ENCODE results near the gene ATAD3B.
"Not testable (repeated sequence)": the region's sequence is repeated elsewhere in the genome, so short reads cannot be mapped to it uniquely, and the experiment has no call there.

Gene ATAD3B

GRCh38 chr1:1452882-1453281 lies 18.7 kb upstream of the ATAD3B start:
- TF ChIP-seq Cebpa-rat (IDR thresholded peaks at IDR 0.05): no peak
- no peak overlapping the region for H3K9ac ChIP-seq

GRCh38 chr1:1454286-1455056 lies 17.1 kb upstream of the ATAD3B start:
- not testable (repeated sequence) for H4K20me1 ChIP-seq; H3K36me3 ChIP-seq; H3K27me3 ChIP-seq; H3K9ac ChIP-seq; H3K4me3 ChIP-seq; H3K9me3 ChIP-seq (replicated peaks in 1 of 11); H3K27ac ChIP-seq
- peaks cover 0 to 14% (median 0%) of the 10 kb centered on the region in 10 experiments; a peak in 8 of 20 replicates for H3K4me1 ChIP-seq
- H3K4me2 ChIP-seq: peak overlapping the region in 1 of 11 experiments; percentile 15; a peak in 1 of 22 replicates

More at GRCh38 chr1:1452882-1453281, 18.7 kb upstream of the ATAD3B start:
- Histone ChIP-seq H3K27ac (no peak overlapping the region), H3K36me3 (no peaks in the 10 kb centered on the region), H3K4me2 (no peak overlapping the region), H3K9me3 (replicated peaks in 1 of 11) (no peaks in the 10 kb centered on the region), H3K4me3 (no peak overlapping the region), H3K4me1 (peaks cover 0 to 14% (median 0%) of the 10 kb centered on the region in 10 experiments; a peak in 2 of 20 replicates), H4K20me1 (no peaks in the 10 kb centered on the region), H3K27me3 (peaks cover 0 to 16% (median 9%) of the 10 kb centered on the region in 11 experiments; a peak in 10 of 22 replicates)

- H3K9me3 ChIP-seq (replicated peaks in 1 of 11): no peaks in the 10 kb centered on the region
- H3K36me3 ChIP-seq: no peaks in the 10 kb centered on the region
- peaks cover 3 to 24% (median 8%) of the 10 kb centered on the region in 10 experiments; a peak in 19 of 20 replicates for H3K4me1 ChIP-seq
- no peak overlapping the region for H3K4me2 ChIP-seq
- peaks cover 0 to 5% (median 0%) of the 10 kb centered on the region in 11 experiments; a peak in 1 of 22 replicates for H3K27me3 ChIP-seq
- H4K20me1 ChIP-seq: no peaks in the 10 kb centered on the region
- no peak for TF ChIP-seq Cebpa-rat (IDR thresholded peaks at IDR 0.05)
- no peak overlapping the region for H3K27ac ChIP-seq
- H3K4me3 ChIP-seq: no peak overlapping the region
- H3K9ac ChIP-seq: no peak overlapping the region
These were observed 16.1 kb upstream of the ATAD3B start for GRCh38 chr1:1455366-1455884.

- not testable (repeated sequence) for H3K36me3 ChIP-seq
These were observed 15.6 kb upstream of the ATAD3B start for GRCh38 chr1:1455934-1456333.

GRCh38 chr1:1456683-1457255 lies 14.8 kb upstream of the ATAD3B start:
- peaks cover 16 to 37% (median 21%) of the 10 kb centered on the region in 10 experiments for H3K4me1 ChIP-seq
- H3K4me3 ChIP-seq; H3K27me3 ChIP-seq; H3K27ac ChIP-seq; H3K9me3 ChIP-seq (replicated peaks in 1 of 11); H4K20me1 ChIP-seq; H3K9ac ChIP-seq; H3K36me3 ChIP-seq; H3K4me2 ChIP-seq: not testable (repeated sequence)

More at GRCh38 chr1:1455934-1456333, 15.6 kb upstream of the ATAD3B start:
- H3K4me3 ChIP-seq; H3K9ac ChIP-seq; H3K4me2 ChIP-seq; H4K20me1 ChIP-seq; H3K27me3 ChIP-seq; H3K9me3 ChIP-seq (replicated peaks in 1 of 11); H3K27ac ChIP-seq: not testable (repeated sequence)
- peaks cover 8 to 29% (median 13%) of the 10 kb centered on the region in 10 experiments; a peak in 19 of 20 replicates for H3K4me1 ChIP-seq

GRCh38 chr1:1459156-1459555 lies 12.4 kb upstream of the ATAD3B start:
- peaks cover 28 to 59% (median 38%) of the 10 kb centered on the region in 10 experiments for H3K4me1 ChIP-seq
- H3K36me3 ChIP-seq; H4K20me1 ChIP-seq; H3K27me3 ChIP-seq; H3K9ac ChIP-seq; H3K4me3 ChIP-seq; H3K27ac ChIP-seq; H3K9me3 ChIP-seq (replicated peaks in 1 of 11): not testable (repeated sequence)
- H3K4me2 ChIP-seq: peak overlapping the region in 3 of 11 experiments; percentile 21 to 37 (median 29); a peak in 2 of 22 replicates

- Histone ChIP-seq H3K4me1 (peaks cover 28 to 64% (median 43%) of the 10 kb centered on the region in 10 experiments), H3K4me2 (peak overlapping the region in 6 of 11 experiments; percentile 73 to 96 (median 86); a peak in 9 of 22 replicates)
- not testable (repeated sequence) for H3K9ac ChIP-seq; H3K4me3 ChIP-seq; H3K36me3 ChIP-seq; H3K9me3 ChIP-seq (replicated peaks in 1 of 11); H4K20me1 ChIP-seq; H3K27me3 ChIP-seq; H3K27ac ChIP-seq
These were observed 11.9 kb upstream of the ATAD3B start for GRCh38 chr1:1459711-1460110.

- Histone ChIP-seq H4K20me1 (no peaks in the 10 kb centered on the region), H3K9me3 (replicated peaks in 1 of 11) (no peaks in the 10 kb centered on the region), H3K9ac (peak overlapping the region in 4 of 11 experiments; percentile 5 to 24 (median 16); a peak in 2 of 22 replicates), H3K27ac (no peak overlapping the region), H3K4me2 (peak overlapping the region; percentile 70 to 96 (median 79)), H3K36me3 (no peaks in the 10 kb centered on the region), H3K4me1 (peaks cover 28 to 70% (median 48%) of the 10 kb centered on the region in 10 experiments), H3K4me3 (no peak overlapping the region), H3K27me3 (no peaks in the 10 kb centered on the region)
- no peak for TF ChIP-seq Cebpa-rat (IDR thresholded peaks at IDR 0.05)
These were observed 10.9 kb upstream of the ATAD3B start for GRCh38 chr1:1460540-1461130.

GRCh38 chr1:1461721-1462317 lies 9.7 kb upstream of the ATAD3B start:
- Histone ChIP-seq H3K36me3 (no peaks in the 10 kb centered on the region), H3K4me3 (no peak overlapping the region), H4K20me1 (no peaks in the 10 kb centered on the region), H3K27me3 (no peaks in the 10 kb centered on the region), H3K9me3 (replicated peaks in 1 of 11) (no peaks in the 10 kb centered on the region), H3K4me1 (peaks cover 28 to 70% (median 48%) of the 10 kb centered on the region in 10 experiments), H3K4me2 (peak overlapping the region; percentile 70 to 96 (median 79)), H3K27ac (peak overlapping the region in 10 of 11 experiments; percentile 6 to 74 (median 36); a peak in 15 of 22 replicates), H3K9ac (peak overlapping the region in 5 of 11 experiments; percentile 1 to 70 (median 47); a peak in 6 of 22 replicates)
- no peak for TF ChIP-seq Cebpa-rat (IDR thresholded peaks at IDR 0.05)
